Neuronal stem cell (in vitro differentiated cells): ENCODE data around the gene DAPK1.

ENCODE experiments used
- DNase-seq: peaks from one replicate; pipeline ENCODE4 v3.0.0-alpha.2; 2013; ENCODE audit warnings: low spot score
- H2AFZ ChIP-seq: one replicate; pipeline ENCODE4 v1.6.1; 2013; ENCODE audit warnings: mild to moderate bottlenecking, low read length, inconsistent platforms
- H2AK5ac ChIP-seq: 2 replicates; pipeline ENCODE4 v1.6.1; 2013; ENCODE audit warnings: low read depth, mild to moderate bottlenecking, inconsistent platforms, low read length, moderate library complexity, mixed read lengths
- H2BK120ac ChIP-seq: 2 replicates; pipeline ENCODE4 v1.6.1; 2013; ENCODE audit warnings: low read depth, mild to moderate bottlenecking, inconsistent platforms, low read length, moderate library complexity, mixed read lengths
- H2BK12ac ChIP-seq: one replicate; pipeline ENCODE4 v1.6.1; 2013; ENCODE audit warnings: low read length, inconsistent platforms
- H2BK15ac ChIP-seq: 2 replicates; pipeline ENCODE4 v1.6.1; 2013; ENCODE audit warnings: mild to moderate bottlenecking, low read length, inconsistent platforms, mixed read lengths
- H2BK5ac ChIP-seq: one replicate; pipeline ENCODE4 v1.6.1; 2013; ENCODE audit warnings: inconsistent platforms, mild to moderate bottlenecking, low read length, moderate library complexity
- H3K14ac ChIP-seq: one replicate; pipeline ENCODE4 v1.6.1; 2013; ENCODE audit warnings: low read length, inconsistent platforms
- H3K18ac ChIP-seq: 2 replicates; pipeline ENCODE4 v1.6.1; 2013; ENCODE audit warnings: low read length, inconsistent platforms
- H3K23ac ChIP-seq: 2 replicates; pipeline ENCODE4 v1.6.1; 2013; ENCODE audit warnings: low read depth, mild to moderate bottlenecking, mixed read lengths, low read length, inconsistent platforms; ENCODE audit not compliant: poor library complexity
- H3K27ac ChIP-seq: replicated peaks from 3 replicates; pipeline ENCODE4 v1.5.1; 2013; ENCODE audit warnings: low read length, inconsistent platforms
- H3K27me3 ChIP-seq, 3 experiments: 2 replicates each; pipeline ENCODE4 v1.6.1; 2013; ENCODE audit warnings: low read length in 3 of 3, mild to moderate bottlenecking in 2 of 3, inconsistent platforms in 1 of 3, low read depth in 1 of 3, mixed read lengths in 1 of 3, moderate library complexity in 1 of 3; ENCODE audit not compliant: control insufficient read depth in 3 of 3, insufficient read depth in 3 of 3
- H3K36me3 ChIP-seq, 2 donors: replicated peaks in 1 of 2; 2 replicates each; pipeline ENCODE4 v1.6.1; 2013; ENCODE audit warnings: low read length in 2 of 2; ENCODE audit not compliant: control insufficient read depth in 2 of 2, insufficient read depth in 2 of 2
- H3K4ac ChIP-seq: 2 replicates; pipeline ENCODE4 v1.6.1; 2013; ENCODE audit warnings: inconsistent platforms, mild to moderate bottlenecking, low read length, moderate library complexity
- H3K4me1 ChIP-seq, 2 donors: 1 replicate in 1 of 2; 2 replicates in 1 of 2; pipeline ENCODE4 v1.6.1; 2013; ENCODE audit warnings: low read length in 2 of 2, low read depth in 1 of 2; ENCODE audit not compliant: control insufficient read depth in 2 of 2, insufficient read depth in 1 of 2
- H3K4me2 ChIP-seq: one replicate; pipeline ENCODE4 v1.6.1; 2013; ENCODE audit warnings: mild to moderate bottlenecking, low read length, inconsistent platforms; ENCODE audit not compliant: insufficient read depth, poor library complexity, severe bottlenecking
- H3K4me3 ChIP-seq, 2 donors: 2 replicates each; pipeline ENCODE4 v1.5.1; 2013; ENCODE audit warnings: low read length in 2 of 2, mild to moderate bottlenecking in 2 of 2, inconsistent platforms in 1 of 2, moderate library complexity in 1 of 2
- H3K79me1 ChIP-seq: one replicate; pipeline ENCODE4 v1.6.1; 2013; ENCODE audit warnings: low read depth, mild to moderate bottlenecking, inconsistent platforms, low read length, moderate library complexity
- H3K9ac ChIP-seq: one replicate; pipeline ENCODE4 v1.6.1; 2013; ENCODE audit warnings: mild to moderate bottlenecking, low read depth, low read length, inconsistent platforms; ENCODE audit not compliant: poor library complexity
- H3K9me3 ChIP-seq, 2 donors: replicated peaks in 1 of 2; 2 replicates each; pipeline versions ENCODE3 to v1.6.1; 2013; ENCODE audit warnings: low read length in 2 of 2, mild to moderate bottlenecking in 2 of 2, inconsistent platforms in 1 of 2, low read depth in 1 of 2, mixed read lengths in 1 of 2, moderate library complexity in 1 of 2; ENCODE audit not compliant: control insufficient read depth in 2 of 2, insufficient read depth in 1 of 2
- H4K8ac ChIP-seq: one replicate; pipeline ENCODE4 v1.6.1; 2013; ENCODE audit warnings: low read depth, mild to moderate bottlenecking, inconsistent platforms, low read length, moderate library complexity
- H4K91ac ChIP-seq: one replicate; pipeline ENCODE4 v1.6.1; 2013; ENCODE audit warnings: low read length, low read depth, mild to moderate bottlenecking, inconsistent platforms; ENCODE audit not compliant: poor library complexity
- WGBS, 2 donors: extraction: QIAGEN DNeasy Blood & Tissue Kit; methylation state at CpG; one replicate each; pipeline ENCODE4 v1.1.7; 2013; ENCODE audit warnings: missing lambda C conversion rate in 2 of 2, mixed read lengths in 1 of 2; ENCODE audit not compliant: insufficient read length in 2 of 2, insufficient replicate concordance in 1 of 2; ENCODE audit errors: extremely low coverage in 2 of 2; 5-methylcytosine and 5-hydroxymethylcytosine counted together

Gene DAPK1

GRCh38 chr9:87479801-87480201, 17.9 kb upstream of the DAPK1 start:
- DNase-seq, result no peak
- H2BK15ac ChIP-seq, result no peak overlapping the region

GRCh38 chr9:87481890-87482855, 15.5 kb upstream of the DAPK1 start:
- Histone ChIP-seq H2BK120ac (no peak overlapping the region), H2BK5ac (no peak overlapping the region), H3K4ac (no peak overlapping the region), H3K4me2 (no peak overlapping the region), H3K79me1 (no peaks in the 10 kb centered on the region), H3K27me3 (no peaks in the 10 kb centered on the region), H3K36me3 (no peaks in the 10 kb centered on the region), H2AFZ (no peak overlapping the region), H3K18ac (no peak overlapping the region), H2BK15ac (no peak overlapping the region), H2BK12ac (no peak overlapping the region), H4K91ac (no peak overlapping the region), H3K9ac (no peak overlapping the region), H3K14ac (no peak overlapping the region), H3K4me1 (no peaks in the 10 kb centered on the region), H3K4me3 (no peak overlapping the region), H4K8ac (no peak overlapping the region), H3K23ac (no peak overlapping the region), H2AK5ac (no peak overlapping the region), H3K27ac (no peak overlapping the region), H3K9me3 (no peaks in the 10 kb centered on the region)
- no CpG with 5 or more reads among the region's 4 CpGs for WGBS, 2 donors
- DNase-seq, result no peak

More at GRCh38 chr9:87479801-87480201, 17.9 kb upstream of the DAPK1 start:
- no CpG with 5 or more reads among the region's 4 CpGs for WGBS, 2 donors
- no peak overlapping the region for H3K27ac ChIP-seq
- H3K9me3 ChIP-seq, result no peaks in the 10 kb centered on the region
- no peak overlapping the region for H4K8ac ChIP-seq
- no peaks in the 10 kb centered on the region for H3K79me1 ChIP-seq
- H3K36me3 ChIP-seq, result no peaks in the 10 kb centered on the region
- no peak overlapping the region for H3K18ac ChIP-seq
- no peak overlapping the region for H3K4me3 ChIP-seq
- H2BK12ac ChIP-seq, result no peak overlapping the region
- H3K23ac ChIP-seq, result no peak overlapping the region
- no peak overlapping the region for H4K91ac ChIP-seq
- no peak overlapping the region for H2BK5ac ChIP-seq
- no peak overlapping the region for H2BK120ac ChIP-seq
- H3K27me3 ChIP-seq, result no peaks in the 10 kb centered on the region
- no peak overlapping the region for H3K4me2 ChIP-seq
- H3K14ac ChIP-seq, result no peak overlapping the region
- no peak overlapping the region for H2AK5ac ChIP-seq
- no peak overlapping the region for H2AFZ ChIP-seq
- no peak overlapping the region for H3K4ac ChIP-seq
- H3K9ac ChIP-seq, result no peak overlapping the region
- no peaks in the 10 kb centered on the region for H3K4me1 ChIP-seq

- no peak overlapping the region for H3K4me2 ChIP-seq
- no peak overlapping the region for H2BK120ac ChIP-seq
- no peak overlapping the region for H3K14ac ChIP-seq
- no peak for DNase-seq
- no peak overlapping the region for H3K4ac ChIP-seq
- no peak overlapping the region for H3K4me3 ChIP-seq
- no peak overlapping the region for H2AFZ ChIP-seq
- no peaks in the 10 kb centered on the region for H3K9me3 ChIP-seq
- no peak overlapping the region for H3K23ac ChIP-seq
- H3K9ac ChIP-seq, result no peak overlapping the region
- H4K8ac ChIP-seq, result no peak overlapping the region
- H3K18ac ChIP-seq, result no peak overlapping the region
- H3K27ac ChIP-seq, result no peak overlapping the region
- H2BK15ac ChIP-seq, result no peak overlapping the region
- no peaks in the 10 kb centered on the region for H3K79me1 ChIP-seq
- H3K27me3 ChIP-seq, result peaks cover 0 to 3% (median 0%) of the 10 kb centered on the region in 3 experiments
- H2BK12ac ChIP-seq, result no peak overlapping the region
- H2BK5ac ChIP-seq, result no peak overlapping the region
- no peaks in the 10 kb centered on the region for H3K36me3 ChIP-seq
- no peak overlapping the region for H4K91ac ChIP-seq
- H2AK5ac ChIP-seq, result no peak overlapping the region
- no peaks in the 10 kb centered on the region for H3K4me1 ChIP-seq
Measured at GRCh38 chr9:87490225-87490624, 7.4 kb upstream of the DAPK1 start.

- H3K79me1 ChIP-seq, result no peaks in the 10 kb centered on the region
Measured at GRCh38 chr9:87490907-87491306, 6.8 kb upstream of the DAPK1 start.

More at GRCh38 chr9:87490907-87491306, 6.8 kb upstream of the DAPK1 start:
- no peaks in the 10 kb centered on the region for H3K36me3 ChIP-seq
- no peak overlapping the region for H3K9ac ChIP-seq
- H3K27ac ChIP-seq, result no peak overlapping the region
- H3K18ac ChIP-seq, result no peak overlapping the region
- no peak overlapping the region for H2BK5ac ChIP-seq
- H3K4me1 ChIP-seq, result no peaks in the 10 kb centered on the region
- no peak overlapping the region for H2BK12ac ChIP-seq
- H2AFZ ChIP-seq, result no peak overlapping the region
- H3K14ac ChIP-seq, result no peak overlapping the region
- H3K9me3 ChIP-seq, result no peaks in the 10 kb centered on the region
- DNase-seq, result no peak
- no peak overlapping the region for H2BK15ac ChIP-seq
- H3K27me3 ChIP-seq, result peaks cover 0 to 3% (median 0%) of the 10 kb centered on the region in 3 experiments
- H3K4me3 ChIP-seq, result no peak overlapping the region
- no peak overlapping the region for H2AK5ac ChIP-seq
- H4K8ac ChIP-seq, result no peak overlapping the region
- no peak overlapping the region for H3K23ac ChIP-seq
- no peak overlapping the region for H3K4me2 ChIP-seq
- no peak overlapping the region for H2BK120ac ChIP-seq
- no peak overlapping the region for H4K91ac ChIP-seq
- no peak overlapping the region for H3K4ac ChIP-seq
